K562 (cell line): ENCODE results near the gene MYO1E. TPM values are rescaled to one million over a fixed set of nuclear protein-coding genes. Genes with fewer than 3 reads are reported as not detected.

Source experiments
- ATAC-seq: fragments of 200-7000 bp; cut with Tn5 transposase; 3 replicates; pipeline ENCODE4 v1.9.1; 2020; ENCODE audit warnings: moderate library complexity
- BruUV-seq: library from RNA; stranded (reverse); fragments of 400-500 nt; replicated peaks from 2 replicates; lab custom pipeline; 2021; lab: Mats Ljungman, UMichigan
- CTCF ChIA-PET: fragments of 300-600 bp; formaldehyde crosslinking; extraction: SDS; loops from one replicate; lab custom pipeline; 2021; ENCODE audit warnings: low intra/inter-chr PET ratio; lab: Yijun Ruan, JAX
- POLR2A ChIA-PET: fragments of 300-600, 350-650 bp; sonication (Branson Sonifier 250); formaldehyde crosslinking; extraction: SDS; loops from one replicate; lab custom pipeline; 2021; ENCODE audit warnings: antibody characterized with exemption, inconsistent platforms; lab: Yijun Ruan, JAX
- DNase-seq, 4 experiments: peaks; one replicate each; pipeline versions ENCODE4 v3.0.0 to v3.0.0-alpha.2; 2011 to 2018; ENCODE audit warnings: low spot score in 3 of 4, mixed read lengths in 3 of 4; ENCODE audit errors: extremely low read depth in 1 of 4
- FAIRE-seq: peaks from 2 replicates; lab custom pipeline; 2011; peaks lifted over from hg19 to GRCh38; lab: Jason Lieb, UNC
- H2AFZ ChIP-seq: 2 replicates; pipeline ENCODE4 v1.6.0; 2011; ENCODE audit warnings: low read depth, low read length, control low read depth, inconsistent platforms
- H3K27ac ChIP-seq: fragments of 200-600 bp; 3 replicates; pipeline ENCODE4 v1.8.0; 2011; ENCODE audit warnings: low read depth, mild to moderate bottlenecking, control low read depth, inconsistent platforms, low read length, moderate library complexity, mixed read lengths; ENCODE audit errors: extremely low read depth
- H3K27me3 ChIP-seq, 2 experiments: fragments of 300-600 bp in 1 of 2; 2 replicates in 1 of 2; 3 replicates in 1 of 2; pipeline versions ENCODE4 v1.6.0 to v1.8.0; 2011; ENCODE audit warnings: inconsistent platforms in 2 of 2, low read length in 2 of 2, mild to moderate bottlenecking in 1 of 2, mixed read lengths in 1 of 2, moderate library complexity in 1 of 2; ENCODE audit not compliant: control insufficient read depth in 2 of 2, insufficient read depth in 2 of 2
- H3K36me3 ChIP-seq: fragments of 300-600 bp; 3 replicates; pipeline ENCODE4 v1.8.0; 2011; ENCODE audit warnings: mild to moderate bottlenecking, low read length, inconsistent platforms; ENCODE audit not compliant: control insufficient read depth, insufficient read depth
- H3K4me1 ChIP-seq, 2 experiments: fragments of 200-600 bp in 1 of 2; replicated peaks in 1 of 2; 2 replicates in 1 of 2; 3 replicates in 1 of 2; pipeline versions ENCODE4 v1.5.1 to v1.8.0; 2011; ENCODE audit warnings: inconsistent platforms in 2 of 2, low read length in 2 of 2, mild to moderate bottlenecking in 1 of 2, mixed read lengths in 1 of 2, moderate library complexity in 1 of 2; ENCODE audit not compliant: control insufficient read depth in 2 of 2, insufficient read depth in 2 of 2
- H3K4me2 ChIP-seq: 2 replicates; pipeline ENCODE4 v1.6.1; 2011; ENCODE audit warnings: low read length, control low read depth, inconsistent platforms, mixed read lengths; ENCODE audit not compliant: insufficient read depth
- H3K4me3 ChIP-seq: fragments of 200-600 bp; sonication (generic), shearing (Covaris generic); 2 replicates; pipeline ENCODE4 v1.5.1; 2016; ENCODE audit warnings: control low read depth, inconsistent platforms
- H3K79me2 ChIP-seq: fragments of 200-600 bp; 3 replicates; pipeline ENCODE4 v1.8.0; 2011; ENCODE audit warnings: low read length, inconsistent platforms; ENCODE audit not compliant: control insufficient read depth, insufficient read depth
- H3K9ac ChIP-seq, 2 experiments: 2 replicates each; pipeline versions ENCODE4 v1.6.0 to v1.6.1; 2011; ENCODE audit warnings: low read depth in 2 of 2, low read length in 2 of 2, control low read depth in 1 of 2, inconsistent platforms in 1 of 2, mild to moderate bottlenecking in 1 of 2, mixed read lengths in 1 of 2; ENCODE audit not compliant: insufficient read depth in 1 of 2
- H3K9me1 ChIP-seq: one replicate; pipeline ENCODE4 v1.6.0; 2011; ENCODE audit warnings: inconsistent platforms, mild to moderate bottlenecking, low read length, moderate library complexity; ENCODE audit not compliant: control insufficient read depth, insufficient read depth
- H3K9me3 ChIP-seq: replicated peaks from 2 replicates; pipeline ENCODE4 v1.5.1; 2011; ENCODE audit warnings: low read depth, low read length, inconsistent platforms; ENCODE audit not compliant: control insufficient read depth, insufficient read depth
- H4K20me1 ChIP-seq: replicated peaks from 2 replicates; pipeline ENCODE4 v1.6.1; 2011; ENCODE audit warnings: low read length, inconsistent platforms, mixed read lengths; ENCODE audit not compliant: control insufficient read depth, insufficient read depth
- BCL6 ChIP-seq: fragments of 250-450 bp; sonication (Bioruptor Pico); IDR thresholded peaks from 2 replicates; pipeline ENCODE4 v1.4.0; 2020
- KDM2B ChIP-seq: fragments of 250-450 bp; sonication (Bioruptor Pico); IDR thresholded peaks from 2 replicates; pipeline ENCODE4 v1.8.0; 2021; ENCODE audit warnings: mild to moderate bottlenecking, moderate library complexity
- NFIC ChIP-seq: fragments of 450-650 bp; IDR thresholded peaks from 2 replicates; pipeline ENCODE4 v1.6.1; 2017; ENCODE audit warnings: mild to moderate bottlenecking, inconsistent platforms
- SRSF3 ChIP-seq: fragments of 200-400 bp; formaldehyde crosslinking; IDR thresholded peaks from 2 replicates; pipeline ENCODE4 v1.6.1; 2016; ENCODE audit warnings: mild to moderate bottlenecking, low read length, moderate library complexity; ENCODE audit not compliant: insufficient read depth
- TEAD4 ChIP-seq, 2 experiments: sonication (generic) in 1 of 2; formaldehyde crosslinking in 1 of 2; IDR thresholded peaks; 2 replicates each; pipeline versions ENCODE4 v1.6.1 to v1.8.0; 2012 to 2022; ENCODE audit warnings: borderline replicate concordance in 1 of 2, inconsistent platforms in 1 of 2, low read length in 1 of 2, mild to moderate bottlenecking in 1 of 2, missing genetic modification reagents in 1 of 2
- WGBS: fragments of 100-300 bp; shearing (Covaris generic); methylation state at CpG from one replicate; pipeline ENCODE4 v1.1.6; 2016; ENCODE audit warnings: low coverage, mixed read lengths; ENCODE audit not compliant: insufficient coverage; ENCODE audit errors: missing lambda C conversion rate; 5-methylcytosine and 5-hydroxymethylcytosine counted together
- in situ Hi-C: fragments of 300-500 bp; cut with MboI; formaldehyde crosslinking; loops from 4 replicates; pipeline ENCODE4 v1.15.0; 2018; ENCODE audit warnings: inconsistent platforms, mixed read lengths
- intact Hi-C: fragments of 100-400 bp; cut with micrococcal nuclease; formaldehyde crosslinking; loops from 2 replicates; pipeline ENCODE4 v1.14.2; 2022
- polyA plus RNA-seq, 8 experiments: library from polyadenylated mRNA; depleted of rRNA in 4 of 8; stranded (reverse) in 5 of 8; unstranded in 3 of 8; fragments of >200 nt; fragmentation: Nextera tagmentation in 2 of 8; fragmentation: Illumina TruSeq in 1 of 8; extraction: Ambion mirVana in 2 of 8; extraction: Trizol in 1 of 8; gene quantifications; 2 replicates each; pipeline versions ENCODE4 v1.2.1 to v1.2.3, GENCODE V29; 2011 to 2014; ENCODE audit warnings: inconsistent platforms in 1 of 8, missing spikeins in 1 of 8
- total RNA-seq, 7 experiments: library from RNA; depleted of rRNA in 6 of 7; stranded (reverse); fragments of >200 nt in 6 of 7; fragmentation: Illumina TruSeq in 2 of 7; extraction: Trizol in 2 of 7; gene quantifications; 2 replicates each; pipeline versions ENCODE4 v1.2.1 to v1.2.3, GENCODE V29; 2011 to 2021; ENCODE audit warnings: low replicate concordance in 1 of 7

MYO1E gene
- total and polyA plus RNA-seq, 9 of the 15 experiments (the other 6 are each of a cell fraction or from before 2014, with no cell fraction given) = under 0.01 to 0.44 (median 0.01) TPM; not detected in 6

DNA sequence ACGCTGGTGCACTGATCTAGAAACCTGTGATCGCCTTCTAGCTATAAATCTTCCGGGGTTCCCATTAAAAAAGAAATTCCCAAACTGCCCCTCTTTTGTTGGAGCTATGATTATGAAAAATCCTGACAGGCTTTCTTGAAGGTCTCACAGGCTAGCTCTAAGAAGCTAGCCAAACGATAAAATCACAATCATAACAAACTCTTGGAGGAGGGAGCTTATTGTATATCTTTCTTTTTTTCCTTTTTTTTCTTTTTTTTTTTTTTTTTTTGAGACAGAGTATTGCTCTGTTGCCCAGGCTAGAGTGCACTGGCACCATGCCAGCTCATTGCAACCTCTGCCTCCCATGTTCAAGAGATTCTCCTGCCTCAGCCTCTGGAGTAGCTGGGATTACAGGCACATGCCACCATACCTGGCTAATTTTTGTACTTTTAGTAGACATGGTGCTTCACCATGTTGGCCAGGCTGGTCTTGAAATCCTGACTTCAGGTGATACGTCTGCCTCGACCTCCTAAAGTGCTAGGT, 72.0 kb downstream of the MYO1E start:
- no TSS peak for BruUV-seq
- Histone ChIP-seq H3K9me1 (no peaks in the 10 kb centered on the region), H3K27ac (no peak overlapping the region), H4K20me1 (no peaks in the 10 kb centered on the region), H3K4me3 (no peak overlapping the region), H3K36me3 (no peaks in the 10 kb centered on the region), H3K9ac (no peak overlapping the region), H3K79me2 (no peaks in the 10 kb centered on the region), H3K27me3 (peaks cover 34% of the 10 kb centered on the region in 2 experiments; a peak in 4 of 5 replicates), H3K4me1 (no peaks in the 10 kb centered on the region; a peak in 1 of 5 replicates), H2AFZ (no peak overlapping the region), H3K9me3 (no peaks in the 10 kb centered on the region), H3K4me2 (no peak overlapping the region)
- ChIA-PET POLR2A (interaction anchor here (0.6 kb wide), 1 partner anchor 14 kb away, joined by 3 read pairs; no protein-coding TSS in a partner anchor), CTCF (no interaction called here)
- TF ChIP-seq SRSF3 (no peak), NFIC (peak; percentile 80), KDM2B (CRISPR knock-in tag) (no peak), BCL6 (CRISPR knock-in tag) (no peak), TEAD4 (IDR thresholded peaks at IDR 0.05; ENCODE audit: low read length) (no peak), TEAD4 (CRISPR knock-in tag; IDR thresholded peaks at IDR 0.05; ENCODE audit: borderline replicate concordance) (no peak)
- intact Hi-C loops = no loop called here
- ATAC-seq (no peak), DNase-seq (no peak), FAIRE-seq (no peak)
- WGBS = 0% methylated on average over 6 of the region's 6 CpGs
- in situ Hi-C loops = no loop called here
